Bladder microvascular endothelial cell (primary cell): Measurements from ENCODE around the gene ZNF518A. TPM values are rescaled to one million over a fixed set of nuclear protein-coding genes. Genes with fewer than 3 reads are reported as not detected.

Experiments used
- total RNA-seq: library from RNA; depleted of rRNA; stranded (reverse); fragments of >200 nt; gene quantifications from 2 replicates; pipeline ENCODE4 v1.2.3, GENCODE V29; 2014

Gene ZNF518A, protein sequence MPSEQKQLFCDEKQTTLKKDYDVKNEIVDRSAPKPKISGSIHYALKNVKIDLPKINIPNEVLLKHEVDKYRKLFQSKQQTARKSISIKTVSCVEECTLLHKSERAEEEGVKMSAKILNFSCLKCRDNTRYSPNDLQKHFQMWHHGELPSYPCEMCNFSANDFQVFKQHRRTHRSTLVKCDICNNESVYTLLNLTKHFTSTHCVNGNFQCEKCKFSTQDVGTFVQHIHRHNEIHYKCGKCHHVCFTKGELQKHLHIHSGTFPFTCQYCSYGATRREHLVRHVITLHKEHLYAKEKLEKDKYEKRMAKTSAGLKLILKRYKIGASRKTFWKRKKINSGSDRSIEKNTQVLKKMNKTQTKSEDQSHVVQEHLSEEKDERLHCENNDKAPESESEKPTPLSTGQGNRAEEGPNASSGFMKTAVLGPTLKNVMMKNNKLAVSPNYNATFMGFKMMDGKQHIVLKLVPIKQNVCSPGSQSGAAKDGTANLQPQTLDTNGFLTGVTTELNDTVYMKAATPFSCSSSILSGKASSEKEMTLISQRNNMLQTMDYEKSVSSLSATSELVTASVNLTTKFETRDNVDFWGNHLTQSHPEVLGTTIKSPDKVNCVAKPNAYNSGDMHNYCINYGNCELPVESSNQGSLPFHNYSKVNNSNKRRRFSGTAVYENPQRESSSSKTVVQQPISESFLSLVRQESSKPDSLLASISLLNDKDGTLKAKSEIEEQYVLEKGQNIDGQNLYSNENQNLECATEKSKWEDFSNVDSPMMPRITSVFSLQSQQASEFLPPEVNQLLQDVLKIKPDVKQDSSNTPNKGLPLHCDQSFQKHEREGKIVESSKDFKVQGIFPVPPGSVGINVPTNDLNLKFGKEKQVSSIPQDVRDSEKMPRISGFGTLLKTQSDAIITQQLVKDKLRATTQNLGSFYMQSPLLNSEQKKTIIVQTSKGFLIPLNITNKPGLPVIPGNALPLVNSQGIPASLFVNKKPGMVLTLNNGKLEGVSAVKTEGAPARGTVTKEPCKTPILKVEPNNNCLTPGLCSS (N-terminal part only)
- 6.8 and 19.4 TPM in 2 replicates for total RNA-seq

DNA sequence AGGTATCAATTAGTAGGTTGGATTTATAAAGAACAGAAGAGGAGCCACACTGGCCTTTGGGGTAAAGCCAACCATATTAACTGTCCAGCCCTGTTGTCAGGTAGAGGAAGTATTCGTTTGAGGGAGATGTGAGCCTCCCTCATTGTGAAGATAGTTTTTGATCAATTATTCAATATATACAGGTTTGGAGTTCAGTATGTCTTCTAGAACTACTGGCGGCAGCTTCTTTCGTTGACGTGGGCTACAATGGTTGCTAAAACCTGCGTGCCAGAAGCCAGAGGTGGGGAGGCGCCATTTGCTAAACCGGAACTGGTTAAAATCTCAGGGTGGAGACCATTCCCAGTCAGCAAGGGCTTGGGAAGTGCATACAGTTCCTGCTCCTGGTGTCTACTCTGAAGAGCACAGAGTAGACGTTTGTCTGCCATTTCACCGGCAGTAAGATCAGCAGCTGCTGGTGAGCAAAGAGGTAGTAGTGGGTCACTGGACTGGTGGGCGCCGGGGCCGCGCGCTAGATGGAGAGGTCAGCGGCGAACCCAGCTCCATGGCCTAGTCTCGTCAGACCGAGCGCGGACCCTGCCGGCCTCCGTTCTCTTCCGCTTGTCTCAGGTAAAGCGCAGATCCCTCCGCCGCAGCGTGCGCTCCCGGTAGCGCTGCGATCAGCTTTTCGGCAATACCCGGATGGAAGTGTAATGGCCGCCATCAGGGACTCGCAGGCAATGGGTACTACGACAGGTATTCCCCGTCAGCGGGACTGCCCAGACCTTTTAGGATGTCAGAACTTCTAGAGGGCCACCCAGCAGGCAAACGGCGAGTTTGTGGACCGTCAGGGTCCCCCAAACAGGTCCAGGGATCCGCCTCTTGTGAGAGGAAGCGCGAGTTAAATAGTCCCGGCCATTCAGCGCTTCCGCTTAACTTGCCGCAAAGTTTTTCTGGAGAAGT, at the start of gene ZNF518A:
ZNF518A (plus strand) TSS at position 911 of the 939 bp plus-strand sequence. CDS start 26,026 bp downstream, outside the sequence.

Other genes with a start within 250 kb of the ZNF518A start
- 0.16 TPM in 1 of 2 replicates, not detected in the other for gene CC2D2B, start 222.3 kb upstream of the ZNF518A start, total RNA-seq
- gene CCNJ, start 86.7 kb upstream of the ZNF518A start, total RNA-seq, result 9.6 and 45.9 TPM in 2 replicates
- gene BLNK, start 141.3 kb downstream of the ZNF518A start, total RNA-seq, result not detected in 2 replicates
- not detected in 2 replicates for gene DNTT, start 174.1 kb downstream of the ZNF518A start, total RNA-seq
- not detected in 2 replicates for gene OPALIN, start 228.7 kb downstream of the ZNF518A start, total RNA-seq